WTC11 (cell line): ENCODE data around the gene SLC22A13. TPM values are rescaled to one million over a fixed set of nuclear protein-coding genes. Genes with fewer than 3 reads are reported as not detected.

Experiments used
- ATAC-seq: fragments of 200-7000 bp; cut with Tn5 transposase; 2 replicates; pipeline ENCODE4 v1.10.0; 2021; ENCODE audit warnings: mild to moderate bottlenecking, moderate library complexity
- CTCF ChIA-PET: fragments of 300-600 bp; sonication (Branson Sonifier 250); formaldehyde crosslinking; loops from one replicate; lab custom pipeline; 2021; ENCODE audit warnings: antibody characterized with exemption; lab: Charles Lee
- POLR2A ChIA-PET: fragments of 350-600 bp; sonication (Branson Sonifier 250); formaldehyde crosslinking; loops from one replicate; lab custom pipeline; 2021; ENCODE audit warnings: antibody characterized with exemption; lab: Charles Lee
- DNase-seq: peaks from one replicate; pipeline ENCODE4 v3.0.0; 2021; ENCODE audit warnings: low spot score
- H3K27ac Mint-ChIP-seq: 2 replicates; pipeline ENCODE4 v1.8.0; 2021; ENCODE audit warnings: mixed read lengths
- H3K27me3 Mint-ChIP-seq: 2 replicates; pipeline ENCODE4 v1.8.0; 2021; ENCODE audit warnings: low read depth, mild to moderate bottlenecking, moderate library complexity, mixed read lengths
- H3K36me3 Mint-ChIP-seq: 2 replicates; pipeline ENCODE4 v1.8.0; 2021; ENCODE audit warnings: mixed read lengths
- H3K4me1 Mint-ChIP-seq: 2 replicates; pipeline ENCODE4 v1.8.0; 2022; ENCODE audit warnings: mixed read lengths
- H3K4me3 Mint-ChIP-seq: 2 replicates; pipeline ENCODE4 v1.8.0; 2021; ENCODE audit warnings: mild to moderate bottlenecking, moderate library complexity, mixed read lengths
- H3K9me3 Mint-ChIP-seq: 2 replicates; pipeline ENCODE4 v1.8.0; 2021; ENCODE audit warnings: mixed read lengths
- AFF4 ChIP-seq: sonication (generic); formaldehyde crosslinking; IDR thresholded peaks from 2 replicates; pipeline ENCODE4 v1.8.1; 2023; ENCODE audit warnings: mild to moderate bottlenecking, missing genetic modification reagents, borderline replicate concordance
- AR ChIP-seq: fragments of 250-450 bp; sonication (Bioruptor Pico); IDR thresholded peaks from 2 replicates; pipeline ENCODE4 v1.9.0; 2021; ENCODE audit warnings: mild to moderate bottlenecking
- ARID4B ChIP-seq: sonication (generic); formaldehyde crosslinking; IDR thresholded peaks from 2 replicates; pipeline ENCODE4 v1.8.0; 2023; ENCODE audit warnings: missing genetic modification reagents, mild to moderate bottlenecking, borderline replicate concordance
- ATF3 ChIP-seq: sonication (generic); formaldehyde crosslinking; conservative IDR thresholded peaks from 2 replicates; pipeline ENCODE4 v1.8.1; 2022; ENCODE audit warnings: mild to moderate bottlenecking, missing genetic modification reagents
- CBFB ChIP-seq: sonication (generic); formaldehyde crosslinking; IDR thresholded peaks from 2 replicates; pipeline ENCODE4 v1.8.1; 2022; ENCODE audit warnings: mild to moderate bottlenecking, low read depth, missing genetic modification reagents
- CDX4 ChIP-seq: fragments of 250-450 bp; sonication (Bioruptor Pico); IDR thresholded peaks from 2 replicates; pipeline ENCODE4 v1.9.0; 2021; ENCODE audit warnings: moderate library complexity, mild to moderate bottlenecking, inconsistent platforms, borderline replicate concordance
- CREM ChIP-seq: sonication (generic); formaldehyde crosslinking; IDR thresholded peaks from 2 replicates; pipeline ENCODE4 v1.8.1; 2022; ENCODE audit warnings: mild to moderate bottlenecking, missing genetic modification reagents, moderate library complexity
- GRHL2 ChIP-seq: fragments of 250-450 bp; sonication (Bioruptor Pico); IDR thresholded peaks from 2 replicates; pipeline ENCODE4 v1.8.0; 2022; ENCODE audit warnings: mild to moderate bottlenecking, moderate library complexity; ENCODE audit not compliant: insufficient replicate concordance, severe bottlenecking
- HMGXB4 ChIP-seq: sonication (generic); formaldehyde crosslinking; IDR thresholded peaks from 2 replicates; pipeline ENCODE4 v1.8.1; 2023; ENCODE audit warnings: mild to moderate bottlenecking, moderate library complexity, missing genetic modification reagents
- IRF2 ChIP-seq: sonication (generic); formaldehyde crosslinking; IDR thresholded peaks from 2 replicates; pipeline ENCODE4 v1.8.0; 2022; ENCODE audit warnings: low read depth, missing genetic modification reagents, borderline replicate concordance
- NR2C2 ChIP-seq: sonication (generic); formaldehyde crosslinking; IDR thresholded peaks from 2 replicates; pipeline ENCODE4 v1.8.0; 2022; ENCODE audit warnings: mild to moderate bottlenecking, missing genetic modification reagents
- TEAD1 ChIP-seq: sonication (generic); formaldehyde crosslinking; IDR thresholded peaks from 2 replicates; pipeline ENCODE4 v1.8.0; 2022; ENCODE audit warnings: mild to moderate bottlenecking, missing genetic modification reagents
- USF2 ChIP-seq: sonication (generic); formaldehyde crosslinking; IDR thresholded peaks from 2 replicates; pipeline ENCODE4 v1.8.1; 2023; ENCODE audit warnings: mild to moderate bottlenecking, missing genetic modification reagents, moderate library complexity
- ZBTB21 ChIP-seq: sonication (generic); formaldehyde crosslinking; IDR thresholded peaks from 2 replicates; pipeline ENCODE4 v1.8.1; 2023; ENCODE audit warnings: mild to moderate bottlenecking, missing genetic modification reagents, borderline replicate concordance
- ZNF121 ChIP-seq: sonication (generic); formaldehyde crosslinking; IDR thresholded peaks from 2 replicates; pipeline ENCODE4 v1.8.0; 2023; ENCODE audit warnings: missing genetic modification reagents
- ZNF232 ChIP-seq: sonication (generic); formaldehyde crosslinking; IDR thresholded peaks from 2 replicates; pipeline ENCODE4 v1.8.0; 2022; ENCODE audit warnings: mild to moderate bottlenecking, missing genetic modification reagents
- ZNF263 ChIP-seq: sonication (generic); formaldehyde crosslinking; IDR thresholded peaks from 2 replicates; pipeline ENCODE4 v1.8.1; 2022; ENCODE audit warnings: low read depth, mild to moderate bottlenecking, moderate library complexity, missing genetic modification reagents
- ZNF423 ChIP-seq: fragments of 250-450 bp; sonication (Bioruptor Pico); IDR thresholded peaks from 2 replicates; pipeline ENCODE4 v2.1.2; 2022; ENCODE audit warnings: mild to moderate bottlenecking, moderate library complexity
- ZNF512 ChIP-seq: sonication (generic); formaldehyde crosslinking; IDR thresholded peaks from 2 replicates; pipeline ENCODE4 v1.8.1; 2022; ENCODE audit warnings: missing genetic modification reagents, borderline replicate concordance
- total RNA-seq: library from RNA; stranded (reverse); gene quantifications from 3 replicates; pipeline ENCODE4 v1.2.3, GENCODE V29; 2021

Gene SLC22A13
- total RNA-seq, 1 experiment from 2014 or later, result 0.42 TPM

GRCh38 chr3:38311476-38311875 is 45.9 kb downstream of the SLC22A13 start:
- Mint-ChIP-seq H3K36me3 (no peaks in the 10 kb centered on the region), H3K27ac (no peak overlapping the region), H3K27me3 (no peaks in the 10 kb centered on the region; the same call in 1 of the 2 replicates), H3K4me3 (no peak overlapping the region), H3K4me1 (peaks cover 6% of the 10 kb centered on the region; the same call in 1 of the 2 replicates), H3K9me3 (no peaks in the 10 kb centered on the region)
- ChIA-PET POLR2A (no interaction called here), CTCF (no interaction called here)
- TF ChIP-seq CBFB (CRISPR knock-in tag) (no peak), ZBTB21 (CRISPR knock-in tag) (no peak), ZNF512 (CRISPR knock-in tag) (no peak), ZNF121 (CRISPR knock-in tag) (no peak), USF2 (no peak), CDX4 (CRISPR knock-in tag) (no peak), GRHL2 (no peak), ARID4B (CRISPR knock-in tag) (no peak), ZNF423 (CRISPR knock-in tag) (no peak)
- DNase-seq, result no peak
- no peak for ATAC-seq

GRCh38 chr3:38311941-38312340 is 46.3 kb downstream of the SLC22A13 start:
- ATAC-seq, result no peak
- no peaks in the 10 kb centered on the region for H3K36me3 Mint-ChIP-seq
- H3K9me3 Mint-ChIP-seq, result no peaks in the 10 kb centered on the region
- no peak overlapping the region for H3K4me3 Mint-ChIP-seq
- ChIA-PET POLR2A (no interaction called here), CTCF (no interaction called here)
- no peak for DNase-seq
- no peak overlapping the region for H3K27ac Mint-ChIP-seq
- H3K27me3 Mint-ChIP-seq, result no peaks in the 10 kb centered on the region; the same call in 1 of the 2 replicates
- peaks cover 6% of the 10 kb centered on the region; the same call in 1 of the 2 replicates for H3K4me1 Mint-ChIP-seq
- no peak for TF ChIP-seq TEAD1 (CRISPR knock-in tag)
- TF ChIP-seq IRF2, result no peak
- TF ChIP-seq NR2C2 (CRISPR knock-in tag), result no peak
- no peak for TF ChIP-seq CREM (CRISPR knock-in tag)
- TF ChIP-seq ZNF263, result no peak
- no peak for TF ChIP-seq AR (CRISPR knock-in tag)
- no peak for TF ChIP-seq HMGXB4 (CRISPR knock-in tag)
- no peak for TF ChIP-seq ZNF232 (CRISPR knock-in tag)
- TF ChIP-seq ATF3 (CRISPR knock-in tag), result no peak
- TF ChIP-seq AFF4, result no peak
